ENCODE results near the gene MED12.

The MED12 gene

GRCh38 chrX:71107245-71107644 lies 11.2 kb upstream of the MED12 start:
- no peak for DNase-seq (ENCODE audit: low read depth, low spot score)

DNA sequence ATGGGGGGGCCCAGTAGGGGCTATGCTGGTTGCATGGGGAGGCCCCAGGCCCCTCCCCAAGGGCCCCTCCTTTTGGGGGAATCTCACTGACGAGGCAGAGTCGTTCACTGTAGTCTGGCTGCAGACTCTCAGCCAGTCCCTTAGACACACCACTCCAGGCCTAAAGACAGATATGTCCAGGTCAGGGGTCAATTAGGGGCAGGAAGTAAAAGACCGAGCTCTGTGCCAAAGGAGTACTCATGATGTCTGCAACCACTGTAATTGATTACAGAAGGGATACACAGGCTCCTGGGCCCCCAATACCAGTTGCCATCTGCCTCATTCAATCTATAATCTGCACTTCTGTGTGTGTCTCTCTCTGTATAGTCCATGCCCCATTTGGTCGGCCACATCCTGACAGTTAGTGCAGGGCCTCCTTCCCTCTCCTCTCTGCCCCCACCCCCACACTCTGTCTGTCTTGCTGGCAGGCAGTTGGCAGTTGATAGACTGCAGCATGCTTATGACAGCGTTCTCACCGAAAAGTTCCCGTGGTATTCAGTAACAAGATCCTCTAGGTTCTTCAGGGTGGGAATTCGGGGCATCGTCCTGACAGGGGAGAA lies 10.5 kb upstream of the MED12 start:
- DNase-seq (ENCODE audit: low read depth, low spot score) = no peak

DNA sequence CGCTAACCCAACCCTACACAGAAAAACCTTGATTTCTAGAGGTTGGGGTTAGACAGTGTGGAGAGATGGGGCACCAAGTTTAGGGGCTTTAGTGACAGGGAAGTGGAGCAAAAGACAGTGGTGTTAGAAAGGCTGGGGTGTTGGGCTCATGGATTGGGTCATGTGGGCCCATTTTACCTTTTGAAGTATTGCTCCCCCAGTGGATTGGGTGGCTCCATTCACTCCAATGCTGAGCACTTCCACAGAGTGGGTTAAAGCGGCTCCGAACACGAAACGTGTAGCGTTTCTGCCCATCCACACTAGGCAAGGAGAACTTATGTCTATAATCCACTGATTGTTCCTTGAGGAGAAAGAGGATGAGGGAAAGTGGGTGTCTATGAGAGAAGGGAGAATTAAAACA lies 9.3 kb upstream of the MED12 start:
- no peak for DNase-seq (ENCODE audit: low read depth, low spot score)

- peak; percentile 53 for DNase-seq (ENCODE audit: low read depth, low spot score)
These were observed 7.1 kb upstream of the MED12 start, which contains the start of gene IL2RG for GRCh38 chrX:71111141-71111843. TSS of gene IL2RG (minus strand) at chrX:71111577. CDS start at chrX:71111539, 38 bp downstream.

DNA sequence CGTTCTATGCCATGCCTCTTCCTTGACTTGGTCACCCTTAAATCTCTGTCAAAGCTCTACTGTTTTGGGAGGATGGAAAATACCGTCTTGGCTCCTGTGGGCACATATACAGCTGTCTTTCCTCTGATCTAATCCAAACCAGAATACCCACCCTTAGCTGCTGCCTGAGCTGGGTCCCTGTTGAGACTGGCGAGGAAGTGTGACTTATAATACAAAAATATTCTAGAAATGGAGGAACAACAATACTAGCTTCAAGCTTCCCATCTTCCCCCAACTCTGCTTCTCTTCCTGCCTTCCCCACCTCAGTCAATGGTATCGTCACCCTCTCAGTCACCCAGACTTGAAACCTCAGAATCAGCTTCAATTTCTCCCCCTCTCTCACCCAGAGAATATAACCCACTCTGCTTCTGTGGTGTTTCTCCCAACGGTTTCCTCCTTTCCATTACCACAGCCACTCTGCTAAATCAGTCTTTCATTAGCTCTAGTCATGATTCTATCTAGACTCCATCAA lies 6.4 kb upstream of the MED12 start:
- DNase-seq (ENCODE audit: low read depth, low spot score) = no peak

DNA sequence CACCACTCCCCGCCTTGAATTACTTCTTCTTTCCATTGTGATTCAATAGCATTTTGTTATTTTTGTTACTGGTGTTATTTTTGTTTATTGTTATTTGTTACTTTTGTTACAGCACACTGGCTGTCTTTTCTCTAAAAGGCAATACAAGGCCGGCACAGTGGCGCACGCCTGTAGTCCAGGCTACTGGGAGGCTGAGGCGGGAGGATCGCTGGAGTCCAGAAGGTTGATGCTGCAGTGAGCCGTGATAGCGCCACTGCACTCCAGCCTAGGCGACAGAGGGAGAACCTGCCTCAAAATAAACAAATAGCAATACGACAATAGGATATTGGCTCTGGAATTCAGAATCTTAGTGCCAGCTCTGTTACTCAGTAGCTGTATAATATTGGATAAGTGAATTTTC lies 1.0 kb upstream of the MED12 start:
- DNase-seq (ENCODE audit: low read depth, low spot score) = no peak

GRCh38 chrX:71118985-71119535 lies 664 bp downstream of the MED12 start:
- DNase-seq (ENCODE audit: low read depth, low spot score) = no peak

- DNase-seq (ENCODE audit: low read depth, low spot score) = no peak
These were observed 9.9 kb downstream of the MED12 start for GRCh38 chrX:71128166-71128833.

DNA sequence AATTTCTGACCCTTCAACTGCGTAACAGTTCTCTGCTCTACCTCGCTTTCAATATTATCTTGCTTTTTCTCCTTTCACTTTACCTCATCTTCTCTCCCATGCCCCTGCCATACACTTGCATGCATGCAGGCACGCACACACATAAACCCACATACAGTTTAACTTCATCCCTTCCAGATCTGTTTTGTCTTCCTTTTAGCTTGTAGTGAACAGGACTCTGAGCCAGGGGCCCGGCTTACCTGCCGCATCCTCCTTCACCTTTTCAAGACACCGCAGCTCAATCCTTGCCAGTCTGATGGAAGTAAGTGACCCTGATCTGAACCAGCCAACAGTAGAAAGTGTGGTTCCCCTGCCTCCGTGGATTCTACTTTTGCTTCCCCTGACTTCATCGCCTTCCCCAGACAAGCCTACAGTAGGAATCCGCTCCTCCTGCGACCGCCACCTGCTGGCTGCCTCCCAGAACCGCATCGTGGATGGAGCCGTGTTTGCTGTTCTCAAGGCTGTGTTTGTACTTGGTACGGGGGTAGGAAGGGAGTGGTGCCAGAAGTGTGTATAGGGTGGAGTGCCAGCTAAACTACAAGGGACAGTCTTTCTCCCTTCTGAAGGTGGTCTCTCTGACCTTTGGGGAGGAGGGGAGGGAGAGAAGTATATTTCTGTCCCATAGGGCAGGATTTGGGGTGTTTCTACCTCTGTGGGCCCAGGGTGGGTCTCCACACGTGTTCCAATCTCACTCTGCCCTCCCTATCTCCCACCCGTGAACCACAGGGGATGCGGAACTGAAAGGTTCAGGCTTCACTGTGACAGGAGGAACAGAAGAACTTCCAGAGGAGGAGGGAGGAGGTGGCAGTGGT lies 10.7 kb downstream of the MED12 start:
- DNase-seq (ENCODE audit: low read depth, low spot score) = peak; percentile 39

GRCh38 chrX:71131510-71131909 lies 13.1 kb downstream of the MED12 start:
- no peak for DNase-seq (ENCODE audit: low read depth, low spot score)

- no peak for DNase-seq (ENCODE audit: low read depth, low spot score)
These were observed 22.0 kb downstream of the MED12 start for GRCh38 chrX:71140440-71140839.

DNA sequence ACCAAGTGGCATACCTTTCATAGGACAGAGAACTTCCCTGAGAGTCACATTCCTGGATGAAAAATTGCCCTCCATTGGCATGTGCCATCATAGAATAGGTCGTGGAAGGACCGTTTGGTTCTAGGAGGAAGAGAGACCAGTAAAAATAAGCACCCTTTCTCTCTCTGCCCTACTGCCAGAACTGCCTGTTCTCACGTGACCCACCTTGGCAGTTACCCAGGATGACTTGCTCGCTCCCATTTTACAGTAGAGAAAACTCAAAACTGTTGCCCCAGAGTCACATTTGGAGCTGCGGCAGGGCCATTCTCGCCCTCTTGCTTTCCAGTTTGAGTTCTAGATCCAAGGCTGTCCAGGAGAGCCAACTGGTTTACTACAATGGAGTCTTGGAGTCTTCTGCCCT lies 25.1 kb downstream of the MED12 start:
- DNase-seq (ENCODE audit: low read depth, low spot score) = no peak

DNA sequence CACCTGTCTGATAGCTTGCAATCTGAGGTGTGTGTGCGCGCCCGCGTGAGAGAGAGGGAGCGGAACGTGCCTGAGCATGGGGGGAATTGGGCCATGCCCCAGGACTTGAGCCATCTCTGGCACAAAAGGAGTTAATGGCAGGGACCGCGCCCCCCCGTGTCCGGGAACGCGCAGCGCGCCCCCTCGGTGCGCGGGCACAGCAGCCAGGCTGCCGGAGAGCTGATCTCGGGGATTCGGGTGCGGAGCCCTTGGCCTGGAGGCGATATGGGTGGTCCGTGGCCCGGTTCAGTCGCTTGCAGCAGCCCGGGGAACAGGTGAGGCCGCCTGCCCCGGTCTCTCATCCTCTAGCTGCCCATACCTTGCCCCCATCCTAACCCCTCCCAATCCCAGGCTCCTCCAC lies 26.3 kb downstream of the MED12 start, which contains the start of gene NLGN3:
TSS of gene NLGN3 (plus strand) at position 191 of the 400 bp plus-strand sequence. CDS start 2,909 bp downstream, outside the sequence.
- DNase-seq (ENCODE audit: low read depth, low spot score) = no peak

DNA sequence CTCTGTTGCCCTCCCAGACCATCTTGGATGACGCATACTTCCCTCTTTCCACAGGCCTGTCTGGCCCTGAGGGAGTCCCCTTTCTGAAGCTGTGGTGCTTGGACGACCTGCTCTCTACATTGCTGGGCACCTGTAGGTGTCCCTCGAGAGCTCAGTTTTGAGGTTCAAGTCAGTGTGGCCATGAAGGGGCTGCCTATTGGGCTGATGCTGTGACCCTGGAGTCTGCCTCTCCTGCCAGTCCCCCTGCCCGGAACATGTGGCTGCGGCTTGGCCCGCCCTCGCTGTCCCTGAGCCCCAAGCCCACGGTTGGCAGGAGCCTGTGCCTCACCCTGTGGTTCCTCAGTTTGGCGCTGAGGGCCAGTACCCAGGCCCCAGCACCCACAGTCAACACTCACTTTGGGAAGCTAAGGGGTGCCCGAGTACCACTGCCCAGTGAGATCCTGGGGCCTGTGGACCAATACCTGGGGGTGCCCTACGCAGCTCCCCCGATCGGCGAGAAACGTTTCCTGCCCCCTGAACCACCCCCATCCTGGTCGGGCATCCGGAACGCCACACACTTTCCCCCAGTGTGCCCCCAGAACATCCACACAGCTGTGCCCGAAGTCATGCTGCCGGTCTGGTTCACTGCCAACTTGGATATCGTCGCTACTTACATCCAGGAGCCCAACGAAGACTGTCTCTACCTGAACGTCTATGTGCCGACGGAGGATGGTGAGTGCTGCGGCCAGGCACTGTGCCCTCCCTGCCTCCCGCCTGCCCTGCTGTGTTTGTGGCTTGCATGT lies 29.3 kb downstream of the MED12 start:
- no peak for DNase-seq (ENCODE audit: low read depth, low spot score)

DNA sequence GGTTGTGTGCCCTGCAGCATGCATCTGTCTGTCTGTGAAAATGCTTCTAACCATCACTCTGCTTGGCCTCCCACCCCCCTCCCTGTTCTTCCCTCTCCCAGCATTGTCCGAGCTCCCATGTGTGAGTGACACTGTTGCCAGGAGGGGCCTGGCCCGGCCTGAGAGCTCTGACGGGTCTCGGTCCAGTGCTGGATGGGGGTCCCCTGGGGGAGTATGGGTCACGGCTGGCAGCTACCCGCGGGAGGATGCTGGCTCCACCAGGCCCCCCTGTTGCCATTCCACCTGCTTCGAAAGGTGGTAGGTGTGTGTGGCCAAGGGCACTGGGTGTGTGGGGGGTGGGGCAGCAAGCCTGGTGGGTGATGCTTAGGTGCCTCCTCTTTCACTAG lies 29.9 kb downstream of the MED12 start:
- DNase-seq (ENCODE audit: low read depth, low spot score) = no peak

- no peak for DNase-seq (ENCODE audit: low read depth, low spot score)
These were observed 33.0 kb downstream of the MED12 start for GRCh38 chrX:71151366-71151765.

DNA sequence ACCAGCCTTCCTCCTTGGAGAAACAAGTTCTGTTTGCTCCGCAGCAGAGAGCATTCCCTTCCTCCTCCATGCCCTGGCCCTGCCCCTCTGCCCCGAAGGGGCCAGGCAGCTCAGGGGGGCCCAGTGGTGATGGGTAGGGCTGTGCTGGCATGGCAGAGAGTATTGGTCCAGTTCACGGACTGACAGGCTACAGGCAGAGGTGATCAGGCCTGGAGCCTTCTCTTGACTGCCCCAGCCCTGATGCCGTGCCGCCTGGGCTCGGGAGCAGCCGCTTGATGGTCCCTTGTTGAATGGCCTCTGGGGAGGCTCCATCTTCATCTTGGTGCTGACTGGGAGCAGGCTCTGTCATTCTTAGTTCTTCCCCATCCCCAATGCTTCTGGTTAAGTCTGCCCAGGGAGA lies 35.8 kb downstream of the MED12 start:
- DNase-seq (ENCODE audit: low read depth, low spot score) = no peak

DNA sequence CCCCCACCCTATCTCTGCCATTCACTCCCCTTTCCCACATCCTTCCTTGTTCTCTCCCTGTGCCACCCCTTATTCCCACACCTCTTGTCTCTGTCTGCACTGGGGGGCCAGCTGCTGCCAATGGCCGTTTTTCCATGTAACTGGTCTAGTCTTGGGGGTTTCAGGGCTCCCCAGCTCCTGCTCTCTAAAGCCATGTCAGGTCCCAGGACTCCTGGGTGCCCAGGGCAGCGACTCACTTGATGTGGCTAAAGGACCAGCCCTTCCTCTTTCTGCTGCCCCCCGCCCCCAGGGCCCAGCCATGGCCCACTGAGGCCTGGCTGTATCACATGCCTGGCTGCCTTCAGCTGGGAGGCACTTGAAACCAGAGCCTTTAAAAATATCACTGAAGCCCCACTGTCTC lies 36.2 kb downstream of the MED12 start:
- no peak for DNase-seq (ENCODE audit: low read depth, low spot score)

DNA sequence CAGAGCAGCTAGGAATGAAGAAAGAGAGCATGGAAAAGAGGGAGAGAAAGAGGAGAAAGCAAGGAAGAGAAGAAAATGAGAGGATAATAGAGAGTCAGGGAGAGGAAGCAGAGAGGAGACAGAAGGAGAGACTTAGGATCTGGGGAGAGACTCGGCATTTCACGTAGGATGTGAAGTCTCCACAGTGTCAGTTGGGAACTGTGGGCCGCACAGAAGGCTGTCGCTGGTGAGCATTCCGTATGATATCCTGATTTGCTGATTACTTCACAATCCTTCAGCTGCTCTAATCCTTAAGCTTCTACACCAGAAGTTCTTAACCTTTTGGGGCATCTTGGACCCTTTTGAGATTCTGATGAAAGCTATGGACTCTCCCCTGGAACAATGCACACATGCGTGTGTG lies 40.2 kb downstream of the MED12 start:
- DNase-seq (ENCODE audit: low read depth, low spot score) = no peak

DNA sequence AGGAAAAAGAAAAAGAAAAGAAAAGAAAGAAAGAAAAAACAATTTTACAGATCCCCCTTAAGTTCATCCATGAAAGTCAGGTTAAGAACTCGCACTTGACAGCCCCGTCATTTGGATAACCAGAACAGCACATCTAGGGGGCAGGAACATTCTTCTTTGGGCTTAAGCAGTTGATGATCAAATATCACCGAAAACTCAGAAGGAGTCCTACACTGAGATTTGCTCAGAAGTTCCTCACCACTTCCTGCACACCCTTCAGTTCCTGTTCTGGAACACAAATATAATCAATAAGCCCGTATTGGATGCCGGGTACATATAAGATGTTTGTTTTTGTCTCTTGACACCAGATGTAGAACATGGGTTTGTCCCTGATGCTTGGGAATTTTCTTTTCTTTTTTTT lies 40.9 kb downstream of the MED12 start:
- DNase-seq (ENCODE audit: low read depth, low spot score) = no peak

DNA sequence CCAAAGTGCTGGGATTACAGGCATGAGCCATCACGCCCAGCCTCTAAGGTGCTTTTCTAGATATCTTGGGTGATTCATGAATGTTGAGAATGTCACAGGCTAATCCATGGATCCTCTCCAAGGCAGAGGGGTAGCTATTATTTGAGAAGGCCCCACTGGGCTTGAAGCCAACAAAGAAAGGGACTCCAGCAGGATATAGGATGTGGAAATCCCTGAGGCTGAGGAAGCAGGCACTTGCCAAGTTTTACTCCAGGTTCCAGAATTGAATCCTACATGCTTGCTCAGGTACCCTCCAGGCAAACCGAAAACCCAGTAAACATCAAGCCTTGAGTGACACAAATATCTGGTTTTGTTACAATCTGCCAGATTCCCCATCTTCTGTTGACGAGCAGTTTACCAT lies 42.1 kb downstream of the MED12 start:
- no peak for DNase-seq (ENCODE audit: low read depth, low spot score)

All from activated naive CD8-positive, alpha-beta T cell treated with anti-CD3 and anti-CD28 coated beads, Interleukin-2, amount 50 U/mL, for 16 hours (primary cell).